C4-2B (cell line): ENCODE data around the gene LCN15.

Experiments used
- CTCF ChIP-seq: fragments of 450-650 bp; conservative IDR thresholded peaks from 2 replicates; pipeline ENCODE4 v1.5.1; 2017; ENCODE audit warnings: mild to moderate bottlenecking
- ZFX ChIP-seq: fragments of 450-650 bp; IDR thresholded peaks from 2 replicates; pipeline ENCODE4 v1.6.1; 2017

DNA sequence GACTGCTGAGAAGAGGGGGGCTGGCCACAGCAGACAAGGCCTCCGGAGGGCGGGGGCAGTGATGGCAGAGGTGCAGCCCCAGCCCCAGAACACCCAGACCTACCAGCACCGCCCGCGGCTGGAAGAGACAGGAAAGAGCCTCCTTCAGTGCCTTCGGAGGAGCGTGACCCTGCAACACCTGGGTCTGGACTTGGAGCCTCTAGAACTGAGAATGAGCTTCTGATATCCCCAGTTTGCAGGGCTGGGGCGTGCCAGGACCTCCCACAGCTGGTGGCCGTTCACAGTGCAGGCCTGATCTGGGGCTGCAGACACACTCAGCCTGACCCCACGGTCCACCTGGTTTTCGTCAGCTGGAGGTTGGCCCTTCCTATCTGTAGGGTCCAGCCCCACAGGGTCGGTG, 30.7 kb downstream of the LCN15 start:
- no peak for TF ChIP-seq CTCF
- TF ChIP-seq ZFX: no peak
